HG02642 (cell line): Measurements from ENCODE around the gene PARP1.

ENCODE experiments used
- ATAC-seq: cut with Tn5 transposase; IDR thresholded peaks from one replicate; pipeline ENCODE4 v1.9.1; 2021; ENCODE audit warnings: mild to moderate bottlenecking; ENCODE audit not compliant: unreplicated experiment, poor library complexity

The PARP1 gene

GRCh38 chr1:226408285-226409184 lies 642 bp upstream of the PARP1 start:
- no peak for ATAC-seq

GRCh38 chr1:226407199-226407496 lies 745 bp downstream of the PARP1 start:
- ATAC-seq = no peak

GRCh38 chr1:226406401-226406881 lies 1.5 kb downstream of the PARP1 start:
- ATAC-seq = no peak

- no peak for ATAC-seq
Measured at GRCh38 chr1:226405411-226405988, 2.4 kb downstream of the PARP1 start.

GRCh38 chr1:226404904-226405222 lies 3.0 kb downstream of the PARP1 start:
- ATAC-seq = no peak

GRCh38 chr1:226404063-226404903 lies 3.6 kb downstream of the PARP1 start:
- ATAC-seq = no peak

- ATAC-seq = no peak
Measured at GRCh38 chr1:226403201-226404034, 4.5 kb downstream of the PARP1 start.

GRCh38 chr1:226402739-226403165 lies 5.1 kb downstream of the PARP1 start:
- no peak for ATAC-seq

- ATAC-seq = no peak
Measured at GRCh38 chr1:226401355-226402303, 6.3 kb downstream of the PARP1 start.

- ATAC-seq = no peak
Measured at GRCh38 chr1:226400519-226401354, 7.2 kb downstream of the PARP1 start.

GRCh38 chr1:226397955-226398636 lies 9.8 kb downstream of the PARP1 start:
- no peak for ATAC-seq

GRCh38 chr1:226397011-226397926 lies 10.6 kb downstream of the PARP1 start:
- no peak for ATAC-seq

- ATAC-seq = no peak
Measured at GRCh38 chr1:226395753-226396152, 12.1 kb downstream of the PARP1 start.

- ATAC-seq = no peak
Measured at GRCh38 chr1:226394462-226394861, 13.4 kb downstream of the PARP1 start.

GRCh38 chr1:226390681-226391080 lies 17.2 kb downstream of the PARP1 start:
- no peak for ATAC-seq

GRCh38 chr1:226388131-226388530 lies 19.8 kb downstream of the PARP1 start:
- no peak for ATAC-seq

GRCh38 chr1:226384717-226385116 lies 23.2 kb downstream of the PARP1 start:
- no peak for ATAC-seq
